Endothelial cell of umbilical vein (primary cell): ENCODE measurements around the gene CHEK2. TPM values are rescaled to one million over a fixed set of nuclear protein-coding genes. Genes with fewer than 3 reads are reported as not detected.
"Not testable (repeated sequence)": the region's sequence is repeated elsewhere in the genome, so short reads cannot be mapped to it uniquely, and the experiment has no call there.

Source experiments
- BruUV-seq: library from RNA; stranded (reverse); fragments of 400-500 nt; replicated peaks from 2 replicates; lab custom pipeline; 2021; lab: Mats Ljungman, UMichigan
- CTCF ChIA-PET: fragments of 300-600, 350-600 bp; sonication (Branson Sonifier 250); formaldehyde crosslinking; loops from one replicate; lab custom pipeline; 2021; ENCODE audit warnings: antibody characterized with exemption, inconsistent platforms; lab: Charles Lee
- POLR2A ChIA-PET: fragments of 300-600, 350-600 bp; sonication (Branson Sonifier 250); formaldehyde crosslinking; loops from one replicate; lab custom pipeline; 2021; ENCODE audit warnings: antibody characterized with exemption, inconsistent platforms; lab: Charles Lee
- DNase-seq: peaks from one replicate; pipeline ENCODE4 v3.0.0-alpha.2; 2011; ENCODE audit warnings: low read depth, low spot score
- FAIRE-seq: peaks from 2 replicates; lab custom pipeline; 2011; peaks lifted over from hg19 to GRCh38; lab: Jason Lieb, UNC
- H2AFZ ChIP-seq: 2 replicates; pipeline ENCODE4 v1.6.0; 2012; ENCODE audit warnings: low read depth, low read length, control low read depth, inconsistent platforms
- H3K27ac ChIP-seq: 2 replicates; pipeline ENCODE4 v1.5.1; 2011; ENCODE audit warnings: low read depth, mild to moderate bottlenecking, control low read depth, low read length, moderate library complexity; ENCODE audit not compliant: insufficient read depth
- H3K27me3 ChIP-seq, 2 experiments: 2 replicates each; pipeline versions ENCODE4 v1.6.0 to v1.6.1; 2011; ENCODE audit warnings: low read length in 2 of 2, mixed read lengths in 1 of 2; ENCODE audit not compliant: control insufficient read depth in 2 of 2, insufficient read depth in 2 of 2
- H3K36me3 ChIP-seq, 2 experiments: 2 replicates in 1 of 2; 3 replicates in 1 of 2; pipeline ENCODE4 v1.5.1; 2011; ENCODE audit warnings: low read length in 2 of 2, mild to moderate bottlenecking in 1 of 2, moderate library complexity in 1 of 2; ENCODE audit not compliant: control insufficient read depth in 2 of 2, insufficient read depth in 2 of 2; ENCODE audit errors: extremely low read depth in 1 of 2
- H3K4me1 ChIP-seq: 3 replicates; pipeline ENCODE4 v1.5.1; 2011; ENCODE audit warnings: mild to moderate bottlenecking, low read length; ENCODE audit not compliant: control insufficient read depth, insufficient read depth; ENCODE audit errors: extremely low read depth
- H3K4me2 ChIP-seq: 2 replicates; pipeline ENCODE4 v1.6.1; 2011; ENCODE audit warnings: low read length, control low read depth, mixed read lengths; ENCODE audit not compliant: insufficient read depth
- H3K4me3 ChIP-seq, 3 experiments: fragments of 200-600 bp in 1 of 3; sonication (generic), shearing (Covaris generic) in 1 of 3; replicated peaks in 1 of 3; 2 replicates each; pipeline ENCODE4 v1.5.1; 2011 to 2016; ENCODE audit warnings: control low read depth in 3 of 3, low read length in 3 of 3, mild to moderate bottlenecking in 2 of 3, inconsistent platforms in 1 of 3, low read depth in 1 of 3, moderate library complexity in 1 of 3; ENCODE audit not compliant: insufficient read depth in 1 of 3
- H3K79me2 ChIP-seq: 2 replicates; pipeline ENCODE4 v1.6.0; 2012; ENCODE audit warnings: low read length, inconsistent platforms; ENCODE audit not compliant: control insufficient read depth, insufficient read depth
- H3K9ac ChIP-seq: replicated peaks from 2 replicates; pipeline ENCODE3; 2011; ENCODE audit warnings: low read length, control low read depth; ENCODE audit not compliant: insufficient read depth; ENCODE audit errors: extremely low read depth
- H3K9me1 ChIP-seq: replicated peaks from 3 replicates; pipeline ENCODE4 v1.6.0; 2011; ENCODE audit warnings: mild to moderate bottlenecking, low read length; ENCODE audit not compliant: control insufficient read depth, insufficient read depth; ENCODE audit errors: extremely low read depth
- H3K9me3 ChIP-seq: replicated peaks from 2 replicates; pipeline ENCODE4 v1.5.1; 2012; ENCODE audit warnings: low read length, inconsistent platforms; ENCODE audit not compliant: control insufficient read depth, insufficient read depth
- H4K20me1 ChIP-seq: replicated peaks from 2 replicates; pipeline ENCODE3; 2011; ENCODE audit warnings: mild to moderate bottlenecking, low read length; ENCODE audit not compliant: control insufficient read depth, insufficient read depth; ENCODE audit errors: extremely low read depth
- CTCF ChIP-seq, 2 donors: IDR thresholded peaks; 1 replicate in 1 of 2; 2 replicates in 1 of 2; pipeline ENCODE4 v1.5.1; 2011; ENCODE audit warnings: low read length in 2 of 2, mild to moderate bottlenecking in 2 of 2, moderate library complexity in 2 of 2, control low read depth in 1 of 2, inconsistent platforms in 1 of 2, low read depth in 1 of 2; ENCODE audit not compliant: insufficient read depth in 1 of 2; ENCODE audit errors: extremely low read depth in 1 of 2
- FOS ChIP-seq: IDR thresholded peaks from 2 replicates; pipeline ENCODE4 v1.6.1; 2011; ENCODE audit warnings: mild to moderate bottlenecking, low read length, moderate library complexity, borderline replicate concordance; ENCODE audit not compliant: insufficient read depth
- JUN ChIP-seq: IDR thresholded peaks from 2 replicates; pipeline ENCODE4 v1.6.1; 2011; ENCODE audit warnings: borderline replicate concordance, low read depth; ENCODE audit not compliant: insufficient read length, insufficient read depth
- MYC ChIP-seq: IDR thresholded peaks from one replicate; pipeline ENCODE4 v1.6.1; 2011; ENCODE audit warnings: mild to moderate bottlenecking, low read depth, low read length
- POLR2AphosphoS5 ChIP-seq: IDR thresholded peaks from 2 replicates; pipeline ENCODE4 v1.6.1; 2012; ENCODE audit warnings: low read depth, mild to moderate bottlenecking, control low read depth, low read length, moderate library complexity; ENCODE audit not compliant: insufficient read depth
- dilution Hi-C: fragments of 300-500 bp; cut with MboI; formaldehyde crosslinking; loops from one replicate; pipeline ENCODE4 v1.15.0; 2019; ENCODE audit warnings: low sequenced_read_pairs; ENCODE audit not compliant: extremely low pct_ligation_motif_present
- intact Hi-C: fragments of 100-400 bp; cut with micrococcal nuclease; formaldehyde crosslinking; loops from one replicate; pipeline ENCODE4 v1.10.0; 2022
- polyA plus RNA-seq, 4 experiments: library from polyadenylated mRNA; depleted of rRNA in 3 of 4; stranded (reverse) in 3 of 4; unstranded in 1 of 4; fragments of >200 nt; gene quantifications; 2 replicates each; pipeline versions ENCODE4 v1.2.1 to v1.2.3, GENCODE V29; 2011 to 2012; ENCODE audit warnings: missing spikeins in 1 of 4
- total RNA-seq: library from RNA; stranded (reverse); gene quantifications from 2 replicates; pipeline ENCODE4 v1.2.3, GENCODE V29; 2021

CHEK2 gene
- total and polyA plus RNA-seq, 2 donors (not counting 3 experiments of a cell fraction or from before 2014, with no cell fraction given) = 24.6 to 24.9 TPM

DNA sequence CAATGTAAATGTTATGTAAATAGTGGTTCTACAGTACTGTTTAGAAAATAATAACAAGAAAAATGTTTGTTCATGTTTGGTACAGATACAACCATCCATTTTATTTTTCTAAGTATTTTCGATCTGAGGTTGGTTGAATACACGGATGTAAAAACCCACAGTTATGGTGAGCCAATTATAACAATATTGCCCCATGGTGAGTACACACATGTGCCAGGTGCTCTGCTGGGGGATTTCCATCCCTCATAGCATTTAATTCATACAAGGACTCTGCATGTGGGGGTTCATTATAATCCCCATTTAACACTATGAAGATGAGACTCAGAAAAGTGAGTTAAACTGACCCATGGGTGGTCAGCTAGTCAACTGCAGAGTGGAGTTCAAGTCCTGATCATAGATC lies 38.7 kb downstream of the CHEK2 start:
- ChIA-PET POLR2A (no interaction called here), CTCF (no interaction called here)
- H3K79me2 ChIP-seq = no peaks in the 10 kb centered on the region
- no peak overlapping the region for H3K9ac ChIP-seq
- no peak for FAIRE-seq
- no peak for DNase-seq
- H3K4me2 ChIP-seq = no peak overlapping the region
- no peaks in the 10 kb centered on the region for H4K20me1 ChIP-seq
- H3K4me1 ChIP-seq = no peaks in the 10 kb centered on the region
- no peak overlapping the region for H3K27ac ChIP-seq
- H3K27me3 ChIP-seq = no peaks in the 10 kb centered on the region
- H2AFZ ChIP-seq = no peak overlapping the region
- no peaks in the 10 kb centered on the region for H3K36me3 ChIP-seq
- H3K9me1 ChIP-seq = no peaks in the 10 kb centered on the region
- H3K4me3 ChIP-seq = no peak overlapping the region
- dilution Hi-C loops = no loop called here
- TF ChIP-seq JUN (no peak), MYC (no peak), CTCF (IDR thresholded peaks at IDR 0.05; ENCODE audit: extremely low read depth in 1 of 2, insufficient read depth in 1 of 2, low read depth in 1 of 2, low read length in 2 of 2) (no peak), POLR2AphosphoS5 (no peak), FOS (no peak)
- H3K9me3 ChIP-seq = no peaks in the 10 kb centered on the region
- intact Hi-C loops = no loop called here
- no TSS peak for BruUV-seq

DNA sequence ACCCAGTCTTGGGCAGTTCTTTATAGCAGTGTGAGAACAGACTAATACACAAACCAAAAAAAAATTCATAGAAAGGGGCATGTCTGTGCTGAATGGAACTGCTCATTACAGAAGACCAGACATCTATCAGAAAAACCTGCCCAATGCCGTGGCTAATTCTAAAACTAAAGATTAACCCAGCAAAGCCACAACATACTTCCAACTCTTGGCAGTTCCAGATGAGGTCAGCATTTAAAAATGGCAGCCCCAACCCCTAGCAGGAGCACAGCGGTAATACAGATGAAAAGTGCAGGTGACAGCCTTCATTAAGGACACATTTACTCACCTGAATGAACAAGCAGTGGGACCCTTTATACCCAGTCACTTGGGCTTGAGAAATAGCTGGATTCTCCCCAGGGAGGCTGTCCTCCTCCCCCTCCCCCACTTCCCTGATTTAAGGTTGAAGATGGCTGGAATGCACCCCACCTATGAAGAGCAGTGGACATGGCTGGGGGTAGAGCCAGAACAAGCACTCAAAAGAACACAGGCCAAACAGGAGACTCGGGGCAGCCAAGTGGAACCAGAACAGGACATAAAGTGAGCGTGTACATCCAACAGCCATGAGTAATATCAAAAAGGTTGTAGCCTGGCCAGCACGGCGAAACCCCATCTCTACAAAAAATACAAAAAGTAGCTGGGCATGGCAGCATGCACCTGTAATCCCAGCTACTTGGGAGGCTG lies 48.4 kb downstream of the CHEK2 start:
- FAIRE-seq, H3K27me3 ChIP-seq, intact Hi-C loops, H3K27ac ChIP-seq, POLR2A ChIA-PET, H2AFZ ChIP-seq, dilution Hi-C loops, H3K4me2 ChIP-seq, H3K36me3 ChIP-seq, DNase-seq, H3K79me2 ChIP-seq, H3K9me1 ChIP-seq, CTCF ChIA-PET, H4K20me1 ChIP-seq, H3K9me3 ChIP-seq, H3K4me3 ChIP-seq, H3K4me1 ChIP-seq, H3K9ac ChIP-seq, BruUV-seq: not testable (repeated sequence)

- H4K20me1 ChIP-seq, FAIRE-seq, H3K27me3 ChIP-seq, H2AFZ ChIP-seq, intact Hi-C loops, DNase-seq, H3K27ac ChIP-seq, H3K4me1 ChIP-seq, CTCF ChIA-PET, H3K9me3 ChIP-seq, BruUV-seq, H3K9ac ChIP-seq, H3K4me2 ChIP-seq, H3K79me2 ChIP-seq, dilution Hi-C loops, H3K9me1 ChIP-seq, H3K4me3 ChIP-seq, H3K36me3 ChIP-seq, POLR2A ChIA-PET: not testable (repeated sequence)
These were observed 51.8 kb downstream of the CHEK2 start for GRCh38 chr22:28689796-28690195.
